KMS-11 (cell line): Measurements from ENCODE around the gene PDHX.
"Not testable (repeated sequence)": the region's sequence is repeated elsewhere in the genome, so short reads cannot be mapped to it uniquely, and the experiment has no call there.

Experiments used
- H2AFZ ChIP-seq: fragments of 200-600 bp; sonication (generic); 2 replicates; pipeline ENCODE4 v1.6.1; 2016; ENCODE audit warnings: antibody characterized with exemption, mixed run types, low read depth
- H3K27ac ChIP-seq: fragments of 200-600 bp; sonication (generic); 2 replicates; pipeline ENCODE4 v1.6.1; 2016; ENCODE audit warnings: mild to moderate bottlenecking, mixed run types
- H3K27me3 ChIP-seq: fragments of 200-600 bp; sonication (generic); 2 replicates; pipeline ENCODE4 v1.6.1; 2017; ENCODE audit warnings: mild to moderate bottlenecking, low read depth, mixed run types, moderate library complexity; ENCODE audit not compliant: insufficient read depth
- H3K36me3 ChIP-seq: fragments of 200-600 bp; sonication (generic); 2 replicates; pipeline ENCODE4 v1.6.1; 2017; ENCODE audit warnings: mild to moderate bottlenecking, mixed run types; ENCODE audit not compliant: insufficient read depth
- H3K4me1 ChIP-seq: fragments of 200-600 bp; sonication (generic); 2 replicates; pipeline ENCODE4 v1.6.1; 2016; ENCODE audit warnings: mild to moderate bottlenecking, low read depth, mixed run types; ENCODE audit not compliant: poor library complexity, severe bottlenecking
- H3K4me2 ChIP-seq: fragments of 200-600 bp; sonication (generic); 2 replicates; pipeline ENCODE4 v1.7.0; 2016; ENCODE audit warnings: mild to moderate bottlenecking, mixed run types
- H3K4me3 ChIP-seq: fragments of 200-600 bp; sonication (generic); IDR thresholded peaks from 2 replicates; pipeline ENCODE4 v1.6.1; 2017; ENCODE audit warnings: low read depth, low read length, mixed read lengths; ENCODE audit not compliant: insufficient read depth
- H3K79me2 ChIP-seq: fragments of 200-600 bp; sonication (generic); 2 replicates; pipeline ENCODE4 v1.6.1; 2016; ENCODE audit warnings: low read depth, mixed run types; ENCODE audit not compliant: insufficient read depth
- H3K9ac ChIP-seq: fragments of 200-600 bp; sonication (generic); 2 replicates; pipeline ENCODE4 v1.6.1; 2016; ENCODE audit warnings: mild to moderate bottlenecking, mixed run types
- H4K20me1 ChIP-seq: fragments of 200-600 bp; sonication (generic); 2 replicates; pipeline ENCODE4 v1.6.1; 2016; ENCODE audit warnings: mild to moderate bottlenecking, mixed run types; ENCODE audit not compliant: insufficient read depth
- TF ChIP-seq, protein P1 (sequence below): fragments of 200-600 bp; sonication (generic); conservative IDR thresholded peaks from 2 replicates; pipeline ENCODE4 v1.6.1; 2017; ENCODE audit warnings: low read depth, mild to moderate bottlenecking, antibody characterized with exemption, low read length, moderate library complexity, mixed read lengths

Gene PDHX

GRCh38 chr11:35021589-35021988, 105.2 kb downstream of the PDHX start:
- no peaks in the 10 kb centered on the region for H4K20me1 ChIP-seq
- no peak overlapping the region for H3K4me2 ChIP-seq
- H2AFZ ChIP-seq, result no peak overlapping the region
- no peaks in the 10 kb centered on the region for H3K79me2 ChIP-seq
- TF ChIP-seq, protein P1, sequence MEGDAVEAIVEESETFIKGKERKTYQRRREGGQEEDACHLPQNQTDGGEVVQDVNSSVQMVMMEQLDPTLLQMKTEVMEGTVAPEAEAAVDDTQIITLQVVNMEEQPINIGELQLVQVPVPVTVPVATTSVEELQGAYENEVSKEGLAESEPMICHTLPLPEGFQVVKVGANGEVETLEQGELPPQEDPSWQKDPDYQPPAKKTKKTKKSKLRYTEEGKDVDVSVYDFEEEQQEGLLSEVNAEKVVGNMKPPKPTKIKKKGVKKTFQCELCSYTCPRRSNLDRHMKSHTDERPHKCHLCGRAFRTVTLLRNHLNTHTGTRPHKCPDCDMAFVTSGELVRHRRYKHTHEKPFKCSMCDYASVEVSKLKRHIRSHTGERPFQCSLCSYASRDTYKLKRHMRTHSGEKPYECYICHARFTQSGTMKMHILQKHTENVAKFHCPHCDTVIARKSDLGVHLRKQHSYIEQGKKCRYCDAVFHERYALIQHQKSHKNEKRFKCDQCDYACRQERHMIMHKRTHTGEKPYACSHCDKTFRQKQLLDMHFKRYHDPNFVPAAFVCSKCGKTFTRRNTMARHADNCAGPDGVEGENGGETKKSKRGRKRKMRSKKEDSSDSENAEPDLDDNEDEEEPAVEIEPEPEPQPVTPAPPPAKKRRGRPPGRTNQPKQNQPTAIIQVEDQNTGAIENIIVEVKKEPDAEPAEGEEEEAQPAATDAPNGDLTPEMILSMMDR, result no peak
- H3K27me3 ChIP-seq, result no peaks in the 10 kb centered on the region
- no peak overlapping the region for H3K27ac ChIP-seq
- H3K36me3 ChIP-seq, result no peaks in the 10 kb centered on the region
- H3K4me3 ChIP-seq, result no peak overlapping the region
- H3K4me1 ChIP-seq, result no peaks in the 10 kb centered on the region
- no peak overlapping the region for H3K9ac ChIP-seq

DNA sequence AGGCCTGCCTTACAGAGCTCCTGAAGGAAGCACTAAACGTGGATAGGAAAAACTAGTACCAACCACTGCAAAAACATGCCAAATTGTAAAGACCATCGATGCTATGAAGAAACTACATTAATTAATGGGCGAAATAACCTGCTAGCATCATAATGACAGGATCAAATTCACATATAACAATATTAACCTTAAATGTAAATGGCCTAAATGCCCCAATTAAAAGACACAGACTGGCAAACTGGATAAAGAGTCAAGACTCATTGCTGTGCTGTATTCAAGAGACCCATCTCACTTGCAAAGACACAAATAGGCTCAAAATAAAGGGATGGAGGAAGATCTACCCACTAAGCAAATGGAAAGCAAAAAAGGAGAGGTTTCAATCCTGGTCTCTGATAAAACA, 107.5 kb downstream of the PDHX start:
- H3K4me2 ChIP-seq, H3K27ac ChIP-seq, H2AFZ ChIP-seq, H3K36me3 ChIP-seq, H3K9ac ChIP-seq, H3K79me2 ChIP-seq, H4K20me1 ChIP-seq, H3K4me1 ChIP-seq, H3K4me3 ChIP-seq, H3K27me3 ChIP-seq: not testable (repeated sequence)

GRCh38 chr11:35028007-35028406, 111.6 kb downstream of the PDHX start:
- not testable (repeated sequence) for H3K27ac ChIP-seq, H3K36me3 ChIP-seq, H3K27me3 ChIP-seq, H2AFZ ChIP-seq, H4K20me1 ChIP-seq, H3K4me3 ChIP-seq, H3K4me2 ChIP-seq, H3K79me2 ChIP-seq, H3K4me1 ChIP-seq, H3K9ac ChIP-seq

DNA sequence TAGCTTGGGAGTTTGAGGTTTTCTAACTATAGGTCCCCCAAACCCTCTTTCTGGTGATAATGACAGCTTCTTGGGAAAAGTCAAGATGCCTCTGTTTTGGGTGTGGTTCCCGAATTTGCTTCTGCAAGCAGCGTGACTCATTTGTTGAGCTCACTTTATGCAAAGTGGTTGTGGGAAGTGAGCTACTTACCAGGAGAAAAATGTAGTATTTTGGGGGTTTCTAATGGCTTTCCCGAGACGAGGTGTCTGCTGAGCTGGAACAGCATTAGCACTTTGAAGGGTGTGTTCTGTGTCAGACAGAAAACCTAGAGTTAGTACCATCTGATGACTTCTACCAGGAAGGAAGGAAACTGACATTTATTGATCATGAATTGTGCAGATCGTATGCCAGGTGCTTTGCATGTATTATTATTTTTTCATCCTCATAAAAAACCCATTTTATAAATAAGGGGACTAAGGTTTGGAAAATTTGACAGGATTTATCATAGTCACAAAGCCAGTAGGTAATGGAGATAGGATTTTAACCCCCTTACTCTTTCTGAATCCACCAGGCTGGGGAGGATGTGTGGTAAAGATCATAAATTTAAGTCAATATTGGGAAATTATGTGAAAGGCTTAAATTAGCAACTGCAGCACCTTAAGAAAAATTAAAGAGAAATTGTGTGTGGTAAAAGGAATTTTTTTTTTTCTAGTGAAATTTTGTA, 113.7 kb downstream of the PDHX start:
- Histone ChIP-seq H3K9ac (no peak overlapping the region), H3K27ac (no peak overlapping the region), H3K79me2 (no peaks in the 10 kb centered on the region), H4K20me1 (no peaks in the 10 kb centered on the region), H3K36me3 (no peaks in the 10 kb centered on the region), H3K4me2 (no peak overlapping the region), H3K27me3 (no peaks in the 10 kb centered on the region), H2AFZ (no peak overlapping the region), H3K4me3 (no peak overlapping the region), H3K4me1 (no peaks in the 10 kb centered on the region)
- TF ChIP-seq, protein P1, result no peak

DNA sequence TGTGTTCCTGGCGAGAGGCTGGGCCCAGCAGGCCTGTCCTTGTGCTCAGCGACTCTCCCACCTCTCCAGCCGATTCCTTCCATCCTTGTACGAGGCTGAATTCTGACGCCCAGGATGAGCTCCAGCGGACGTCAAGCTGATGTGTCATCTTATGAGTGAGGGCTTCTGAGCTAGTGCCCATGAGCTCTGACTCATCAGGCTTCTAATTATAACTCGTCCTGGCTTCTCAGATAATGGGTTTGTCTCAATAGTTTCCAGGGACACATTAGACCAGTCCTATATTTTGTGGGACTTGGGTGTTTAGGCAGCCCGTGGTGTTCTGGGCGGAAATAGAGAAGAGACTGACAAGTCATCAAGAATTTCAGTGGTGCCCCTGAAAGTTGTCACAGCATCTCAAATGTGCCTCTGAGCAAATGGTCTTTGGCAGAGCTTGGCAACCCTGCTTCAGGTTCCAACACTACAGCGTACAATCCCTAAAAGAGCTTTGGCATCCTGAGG, 114.3 kb downstream of the PDHX start:
- no peaks in the 10 kb centered on the region for H3K79me2 ChIP-seq
- H3K9ac ChIP-seq, result no peak overlapping the region
- H3K27me3 ChIP-seq, result no peaks in the 10 kb centered on the region
- H3K4me1 ChIP-seq, result no peaks in the 10 kb centered on the region
- no peak overlapping the region for H2AFZ ChIP-seq
- no peaks in the 10 kb centered on the region for H4K20me1 ChIP-seq
- H3K36me3 ChIP-seq, result no peaks in the 10 kb centered on the region
- H3K4me3 ChIP-seq, result no peak overlapping the region
- H3K27ac ChIP-seq, result no peak overlapping the region
- TF ChIP-seq, protein P1, result no peak
- no peak overlapping the region for H3K4me2 ChIP-seq
